Neuron (in vitro differentiated cells): ENCODE measurements around the gene AZU1.
A peak's percentile ranks its signal among the peaks of the same experiment; 100 is the strongest.
"Not testable (repeated sequence)": the region's sequence is repeated elsewhere in the genome, so short reads cannot be mapped to it uniquely, and the experiment has no call there.

Source experiments
- H2AFZ ChIP-seq: one replicate; pipeline ENCODE4 v1.6.1; 2013; ENCODE audit warnings: low read depth, mild to moderate bottlenecking, inconsistent platforms, low read length, moderate library complexity
- H3K27me3 ChIP-seq: one replicate; pipeline ENCODE4 v1.6.1; 2013; ENCODE audit warnings: low read length; ENCODE audit not compliant: insufficient read depth
- H3K36me3 ChIP-seq: one replicate; pipeline ENCODE4 v1.6.1; 2013; ENCODE audit warnings: low read length; ENCODE audit not compliant: insufficient read depth
- H3K4me1 ChIP-seq: one replicate; pipeline ENCODE4 v1.6.1; 2013; ENCODE audit warnings: low read length; ENCODE audit not compliant: insufficient read depth
- H3K4me3 ChIP-seq: 2 replicates; pipeline ENCODE4 v1.5.1; 2013; ENCODE audit warnings: mild to moderate bottlenecking, low read length, moderate library complexity
- H3K9me3 ChIP-seq: one replicate; pipeline ENCODE4 v1.6.1; 2013; ENCODE audit warnings: low read length

Gene AZU1

DNA sequence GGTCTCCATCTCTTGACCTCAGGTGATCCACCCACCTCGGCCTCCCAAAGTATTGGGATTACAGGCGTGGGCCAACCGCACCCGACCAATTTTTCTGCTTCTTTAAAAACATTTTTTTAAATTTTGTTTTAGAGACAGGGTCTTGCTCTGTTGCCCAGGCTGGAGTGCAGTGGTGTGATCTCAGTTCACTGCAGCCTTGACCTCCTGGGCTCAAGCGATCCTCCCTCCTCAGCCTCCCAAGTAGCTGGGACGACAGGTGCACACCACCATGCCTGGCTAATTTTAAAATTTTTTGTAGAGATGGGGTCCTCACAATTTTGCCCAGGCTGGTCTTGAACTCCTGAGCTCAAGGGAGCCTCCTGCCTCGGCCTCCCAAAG is 15.2 kb downstream of the AZU1 start:
- H3K27me3 ChIP-seq, result peaks cover 23% of the 10 kb centered on the region
- not testable (repeated sequence) for H3K4me3 ChIP-seq, H3K9me3 ChIP-seq, H3K36me3 ChIP-seq, H2AFZ ChIP-seq
- peaks cover 15% of the 10 kb centered on the region for H3K4me1 ChIP-seq

DNA sequence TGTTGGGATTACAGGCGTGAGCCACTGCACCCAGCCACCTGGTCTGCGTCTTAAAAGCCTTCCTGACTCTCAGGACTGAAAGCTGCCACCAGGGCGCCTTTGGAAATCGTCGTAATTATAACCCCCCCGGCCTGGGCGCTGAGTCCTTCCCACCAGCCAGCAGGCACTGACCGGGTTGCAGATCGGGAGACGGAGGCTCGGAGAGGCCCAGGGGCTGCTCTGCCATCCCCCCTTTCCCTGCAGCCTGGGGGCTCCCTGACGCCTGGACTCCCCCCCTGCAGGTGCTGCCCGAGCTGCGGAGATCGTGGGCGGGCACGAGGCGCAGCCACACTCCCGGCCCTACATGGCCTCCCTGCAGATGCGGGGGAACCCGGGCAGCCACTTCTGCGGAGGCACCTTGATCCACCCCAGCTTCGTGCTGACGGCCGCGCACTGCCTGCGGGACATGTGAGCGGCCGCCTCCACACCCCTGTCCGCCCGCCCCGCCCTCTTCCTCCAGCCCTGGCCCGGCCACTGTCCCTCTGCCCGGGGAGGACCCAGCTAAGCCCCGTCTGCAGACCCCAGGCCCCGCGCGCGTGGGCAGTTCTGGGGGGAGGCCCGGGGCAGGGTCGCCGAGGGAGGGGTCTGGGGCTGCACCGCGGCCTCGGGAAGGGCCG is 15.7 kb downstream of the AZU1 start:
- peak overlapping the region; percentile 54 for H2AFZ ChIP-seq
- H3K36me3 ChIP-seq, result no peaks in the 10 kb centered on the region
- peaks cover 15% of the 10 kb centered on the region for H3K4me1 ChIP-seq
- H3K4me3 ChIP-seq, result peak overlapping the region; percentile 24
- H3K27me3 ChIP-seq, result peaks cover 23% of the 10 kb centered on the region
- H3K9me3 ChIP-seq, result no peaks in the 10 kb centered on the region

DNA sequence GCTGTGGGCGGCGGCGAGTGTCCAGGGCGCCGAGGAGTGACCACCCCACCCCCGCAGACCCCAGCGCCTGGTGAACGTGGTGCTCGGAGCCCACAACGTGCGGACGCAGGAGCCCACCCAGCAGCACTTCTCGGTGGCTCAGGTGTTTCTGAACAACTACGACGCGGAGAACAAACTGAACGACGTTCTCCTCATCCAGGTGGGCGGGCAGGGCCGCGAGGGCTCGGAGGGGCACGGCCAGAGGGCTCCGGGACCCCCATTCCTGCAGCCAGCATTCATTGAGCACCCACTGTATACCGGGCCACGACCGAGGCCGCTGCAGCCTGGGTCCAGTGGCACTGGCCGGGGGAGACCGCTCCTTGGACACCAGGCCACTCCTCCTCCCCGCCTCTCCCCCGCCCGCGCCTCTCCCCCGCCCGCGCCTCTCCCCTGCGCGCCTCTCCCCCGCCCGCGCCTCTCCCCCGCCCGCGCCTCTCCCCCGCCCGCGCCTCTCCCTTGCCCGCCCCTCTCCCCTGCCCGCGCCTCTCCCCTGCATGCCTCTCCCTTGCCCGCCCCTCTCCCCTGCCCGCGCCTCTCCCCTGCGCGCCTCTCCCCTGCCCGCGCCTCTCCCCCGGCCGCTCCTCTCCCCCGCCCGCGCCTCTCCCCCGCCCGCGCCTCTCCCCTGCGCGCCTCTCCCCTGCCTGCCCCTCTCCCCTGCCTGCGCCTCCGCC is 16.4 kb downstream of the AZU1 start:
- Histone ChIP-seq H2AFZ (peak overlapping the region; percentile 54), H3K4me3 (no peak overlapping the region), H3K36me3 (no peaks in the 10 kb centered on the region), H3K27me3 (peaks cover 23% of the 10 kb centered on the region), H3K4me1 (peaks cover 15% of the 10 kb centered on the region), H3K9me3 (no peaks in the 10 kb centered on the region)

DNA sequence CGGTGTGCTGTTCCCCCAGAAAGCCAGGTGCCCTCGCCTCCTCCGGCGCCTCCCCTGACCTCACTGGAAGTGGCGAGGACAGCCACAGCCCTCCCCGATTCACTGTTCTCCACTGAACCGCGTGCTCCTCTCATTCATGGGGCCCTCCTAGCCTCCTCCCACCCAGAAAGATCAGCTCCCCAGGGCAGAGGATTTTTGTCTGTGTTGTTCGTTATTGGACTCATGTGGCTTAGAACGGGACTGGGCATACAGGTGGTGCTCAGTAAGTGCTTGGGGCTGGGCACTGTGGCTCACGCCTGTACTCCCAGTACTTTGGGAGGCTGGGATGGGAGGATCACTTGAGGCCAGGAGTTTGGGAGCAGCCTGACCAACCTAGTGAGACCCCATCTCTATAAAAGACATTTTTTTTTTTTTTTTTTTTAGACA is 16.9 kb downstream of the AZU1 start:
- Histone ChIP-seq H3K4me3 (no peak overlapping the region), H2AFZ (no peak overlapping the region), H3K9me3 (no peaks in the 10 kb centered on the region), H3K36me3 (no peaks in the 10 kb centered on the region), H3K27me3 (peaks cover 23% of the 10 kb centered on the region), H3K4me1 (peaks cover 15% of the 10 kb centered on the region)

DNA sequence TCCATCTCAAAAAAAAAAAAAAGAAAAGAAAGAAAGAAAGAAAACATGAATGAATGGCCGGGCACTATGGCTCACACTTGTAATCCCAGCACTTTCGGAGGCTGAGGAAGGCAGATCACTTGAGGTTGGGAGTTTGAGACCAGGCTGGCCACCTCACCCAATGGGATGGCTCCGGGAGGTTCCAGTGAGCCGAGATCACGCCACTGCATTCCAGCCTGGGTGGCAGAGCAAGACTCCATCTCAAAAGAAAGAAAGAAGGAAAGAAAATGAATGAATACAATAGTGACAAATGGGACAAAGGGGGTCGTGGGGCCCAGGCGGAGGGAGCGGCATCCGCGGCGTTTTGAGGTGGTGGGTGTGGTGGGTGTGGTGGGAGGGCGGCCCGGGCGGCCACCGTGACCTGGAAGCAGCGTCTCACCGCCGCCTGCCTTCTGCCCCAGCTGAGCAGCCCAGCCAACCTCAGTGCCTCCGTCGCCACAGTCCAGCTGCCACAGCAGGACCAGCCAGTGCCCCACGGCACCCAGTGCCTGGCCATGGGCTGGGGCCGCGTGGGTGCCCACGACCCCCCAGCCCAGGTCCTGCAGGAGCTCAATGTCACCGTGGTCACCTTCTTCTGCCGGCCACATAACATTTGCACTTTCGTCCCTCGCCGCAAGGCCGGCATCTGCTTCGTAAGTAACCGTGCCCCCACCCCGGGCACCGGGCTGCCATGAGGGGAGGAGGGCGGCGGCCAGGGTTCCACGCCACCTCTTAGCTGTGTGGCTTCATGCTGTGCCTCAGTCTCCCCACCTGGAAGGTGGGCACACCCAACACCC is 18.3 kb downstream of the AZU1 start:
- no peak overlapping the region for H3K4me3 ChIP-seq
- peaks cover 15% of the 10 kb centered on the region for H3K4me1 ChIP-seq
- no peaks in the 10 kb centered on the region for H3K36me3 ChIP-seq
- peaks cover 23% of the 10 kb centered on the region for H3K27me3 ChIP-seq
- H2AFZ ChIP-seq, result no peak overlapping the region
- H3K9me3 ChIP-seq, result no peaks in the 10 kb centered on the region

DNA sequence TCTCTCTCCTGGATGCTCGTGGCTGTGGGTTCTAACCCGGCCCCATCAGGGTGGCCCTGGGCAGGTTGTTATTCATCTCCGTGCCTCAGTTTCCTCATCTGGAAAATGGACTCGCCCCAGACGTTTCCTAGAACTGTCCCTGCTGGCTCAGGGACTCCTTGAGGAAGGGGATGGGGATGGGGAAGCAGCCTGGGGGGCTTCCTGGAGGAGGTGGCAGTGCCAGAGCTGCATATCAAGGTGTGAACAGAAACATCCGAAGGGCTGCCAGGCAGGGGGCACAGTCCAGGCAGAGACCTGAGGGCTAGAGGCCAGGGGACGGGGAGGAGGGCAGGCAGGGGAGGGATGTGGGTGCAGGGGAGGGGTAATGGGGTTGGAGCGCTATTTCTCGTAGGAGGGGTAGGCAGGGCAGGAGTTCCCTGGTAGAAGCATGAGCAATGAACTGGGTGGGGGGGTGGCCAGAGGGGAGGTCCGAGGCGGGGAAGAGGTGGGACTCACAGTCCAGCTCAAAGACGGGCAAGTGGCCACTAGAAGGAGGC is 20.8 kb downstream of the AZU1 start:
- peaks cover 11% of the 10 kb centered on the region for H3K4me1 ChIP-seq
- no peak overlapping the region for H2AFZ ChIP-seq
- H3K36me3 ChIP-seq, result no peaks in the 10 kb centered on the region
- peaks cover 18% of the 10 kb centered on the region for H3K27me3 ChIP-seq
- no peaks in the 10 kb centered on the region for H3K9me3 ChIP-seq
- no peak overlapping the region for H3K4me3 ChIP-seq

DNA sequence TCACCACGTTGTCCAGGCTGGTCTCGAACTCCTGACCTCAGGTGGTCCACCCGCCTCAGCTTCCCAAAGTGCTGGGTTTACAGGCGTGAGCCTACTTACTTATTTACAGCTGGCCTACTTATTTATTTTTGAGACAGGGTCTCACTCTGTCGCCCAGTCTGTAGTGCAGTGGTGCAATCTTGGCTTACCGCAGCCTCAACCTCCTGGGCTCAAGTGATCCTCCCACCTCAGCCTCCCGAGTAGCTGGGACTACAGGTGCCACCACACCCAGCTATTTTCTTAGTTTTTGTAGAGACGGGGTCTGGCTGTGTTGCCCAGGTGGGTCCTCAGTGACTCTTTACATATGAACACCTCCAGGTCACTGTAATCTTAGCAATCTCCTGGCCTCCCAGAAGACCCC is 21.6 kb downstream of the AZU1 start:
- H3K4me3 ChIP-seq, H2AFZ ChIP-seq, H3K9me3 ChIP-seq, H3K36me3 ChIP-seq, H3K4me1 ChIP-seq: not testable (repeated sequence)
- peaks cover 12% of the 10 kb centered on the region for H3K27me3 ChIP-seq

DNA sequence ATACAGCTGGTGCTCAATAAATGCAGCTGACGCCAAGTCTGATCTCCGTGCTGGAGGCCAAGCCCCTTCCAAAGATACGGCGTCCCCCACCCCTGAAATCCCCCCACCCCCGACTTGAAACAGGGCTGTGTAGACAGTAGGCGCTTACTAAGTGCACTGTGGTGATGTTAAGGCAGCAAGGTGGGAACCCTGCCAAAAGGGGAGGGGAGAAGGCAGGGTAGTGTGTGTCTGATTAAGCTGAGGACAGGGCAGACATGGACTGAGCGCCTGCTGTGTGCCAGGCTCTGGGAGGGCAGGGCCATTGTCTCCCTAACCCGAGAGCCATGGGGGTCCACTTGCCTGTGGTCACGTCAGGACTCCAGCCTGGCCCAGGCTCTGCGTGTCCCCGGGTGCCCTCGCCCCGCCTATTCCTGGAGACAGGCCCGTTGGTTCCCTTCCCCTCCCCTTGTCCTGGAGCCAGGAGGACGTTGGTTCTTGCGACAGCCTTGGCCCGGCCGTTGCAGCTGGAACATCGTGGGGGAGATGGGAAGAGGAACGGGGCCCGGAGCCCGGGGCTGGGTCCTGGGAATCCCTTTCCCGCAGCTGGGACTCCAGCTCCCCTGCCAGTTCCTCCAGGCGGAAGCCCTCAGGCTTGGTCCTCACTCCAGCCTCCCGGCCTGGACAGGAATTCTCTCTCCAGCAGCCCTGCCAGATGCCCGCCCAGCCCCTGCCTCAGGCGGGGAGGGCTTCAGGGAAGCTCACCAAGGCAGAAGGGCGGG is 22.8 kb downstream of the AZU1 start:
- H3K4me3 ChIP-seq, result no peak overlapping the region
- peaks cover 8% of the 10 kb centered on the region for H3K4me1 ChIP-seq
- H3K27me3 ChIP-seq, result peaks cover 7% of the 10 kb centered on the region
- H3K9me3 ChIP-seq, result no peaks in the 10 kb centered on the region
- no peaks in the 10 kb centered on the region for H3K36me3 ChIP-seq
- H2AFZ ChIP-seq, result no peak overlapping the region

DNA sequence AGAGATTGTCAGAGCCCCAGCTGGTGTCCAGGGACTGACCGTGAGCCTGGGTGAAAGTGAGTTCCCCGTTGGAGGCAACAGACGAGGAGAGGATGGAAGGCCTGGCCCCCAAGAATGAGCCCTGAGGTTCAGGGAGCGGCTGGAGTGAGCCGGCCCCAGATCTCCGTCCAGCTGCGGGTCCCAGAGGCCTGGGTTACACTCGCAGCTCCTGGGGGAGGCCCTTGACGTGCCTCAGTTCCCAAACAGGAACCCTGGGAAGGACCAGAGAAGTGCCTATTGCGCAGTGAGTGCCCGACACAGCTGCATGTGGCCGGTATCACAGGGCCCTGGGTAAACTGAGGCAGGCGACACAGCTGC is 23.3 kb downstream of the AZU1 start:
- Histone ChIP-seq H3K4me1 (peaks cover 3% of the 10 kb centered on the region), H2AFZ (no peak overlapping the region), H3K9me3 (no peaks in the 10 kb centered on the region), H3K36me3 (no peaks in the 10 kb centered on the region), H3K27me3 (peaks cover 7% of the 10 kb centered on the region), H3K4me3 (no peak overlapping the region)

DNA sequence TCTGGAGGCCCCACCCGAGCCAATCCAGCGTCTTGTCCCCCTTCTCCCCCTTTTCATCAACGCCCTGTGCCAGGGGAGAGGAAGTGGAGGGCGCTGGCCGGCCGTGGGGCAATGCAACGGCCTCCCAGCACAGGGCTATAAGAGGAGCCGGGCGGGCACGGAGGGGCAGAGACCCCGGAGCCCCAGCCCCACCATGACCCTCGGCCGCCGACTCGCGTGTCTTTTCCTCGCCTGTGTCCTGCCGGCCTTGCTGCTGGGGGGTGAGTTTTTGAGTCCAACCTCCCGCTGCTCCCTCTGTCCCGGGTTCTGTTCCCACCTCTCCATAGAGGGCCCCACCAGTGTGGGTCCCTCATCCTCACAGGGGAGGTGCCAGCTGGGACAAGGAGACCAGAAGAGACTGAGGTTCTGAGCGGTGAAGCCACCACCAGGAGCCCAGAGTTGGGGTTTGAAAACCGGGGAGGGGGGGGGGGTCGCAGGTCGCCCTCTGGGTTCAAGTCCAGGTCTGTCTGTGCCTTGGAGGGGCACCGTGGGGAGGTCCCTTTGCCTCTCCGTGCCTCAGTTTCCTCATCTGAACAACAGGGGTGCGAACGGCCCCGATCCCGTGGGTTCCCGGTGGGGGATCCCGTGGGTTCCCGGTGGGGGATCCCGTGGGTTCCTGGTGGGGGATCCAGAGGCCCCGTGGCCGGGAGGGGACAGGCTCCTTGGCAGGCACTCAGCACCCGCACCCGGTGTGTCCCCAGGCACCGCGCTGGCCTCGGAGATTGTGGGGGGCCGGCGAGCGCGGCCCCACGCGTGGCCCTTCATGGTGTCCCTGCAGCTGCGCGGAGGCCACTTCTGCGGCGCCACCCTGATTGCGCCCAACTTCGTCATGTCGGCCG is 24.7 kb downstream of the AZU1 start, which contains the start of gene ELANE:
ELANE (plus strand) TSS at position 168 of the 878 bp plus-strand sequence; CDS start at position 194, 26 bp downstream.
- no peak within 1 kb of the TSS for H2AFZ ChIP-seq
- no peak within 1 kb of the TSS for H3K4me3 ChIP-seq
- H3K9me3 ChIP-seq, result no peaks in the 10 kb centered on the region
- no peaks in the 10 kb centered on the region for H3K27me3 ChIP-seq
- no peaks in the 10 kb centered on the region for H3K4me1 ChIP-seq
- no peaks in the 10 kb centered on the region for H3K36me3 ChIP-seq

DNA sequence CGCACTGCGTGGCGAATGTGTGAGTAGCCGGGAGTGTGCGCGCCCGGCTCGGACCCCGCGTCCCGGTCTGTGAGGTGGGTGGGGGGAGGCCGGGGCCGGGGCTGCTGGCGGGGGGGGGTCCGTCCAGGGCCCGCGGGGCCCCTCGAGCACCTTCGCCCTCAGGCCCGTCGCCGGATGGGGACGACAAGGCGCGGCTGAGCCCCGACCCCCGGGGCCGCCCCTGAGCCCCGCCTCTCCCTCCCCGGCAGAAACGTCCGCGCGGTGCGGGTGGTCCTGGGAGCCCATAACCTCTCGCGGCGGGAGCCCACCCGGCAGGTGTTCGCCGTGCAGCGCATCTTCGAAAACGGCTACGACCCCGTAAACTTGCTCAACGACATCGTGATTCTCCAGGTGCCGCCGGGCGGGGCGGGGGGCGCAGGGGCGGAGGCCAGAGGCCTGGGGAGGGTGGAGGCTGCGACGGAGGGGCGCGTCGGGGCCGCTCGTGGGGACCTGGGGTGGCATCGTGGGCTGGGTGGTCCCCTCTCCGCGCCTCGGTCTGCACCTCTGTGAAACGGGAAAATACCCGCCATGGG is 25.5 kb downstream of the AZU1 start:
- Histone ChIP-seq H3K4me1 (no peaks in the 10 kb centered on the region), H3K9me3 (no peaks in the 10 kb centered on the region), H3K27me3 (no peaks in the 10 kb centered on the region), H2AFZ (no peak overlapping the region), H3K4me3 (no peak overlapping the region), H3K36me3 (no peaks in the 10 kb centered on the region)
